OCI-LY1 (cell line): ENCODE results near the gene ADH6.

Experiments
- CTCF ChIP-seq: fragments of 200-600 bp; sonication (generic), shearing (Covaris generic); IDR thresholded peaks from 2 replicates; pipeline ENCODE4 v1.5.1; 2017; ENCODE audit warnings: mild to moderate bottlenecking, antibody characterized with exemption, low read length, moderate library complexity, mixed read lengths
- EZH2 ChIP-seq: fragments of 200-600 bp; sonication (generic), shearing (Covaris generic); IDR thresholded peaks from 2 replicates; pipeline ENCODE4 v1.8.0; 2017; ENCODE audit warnings: borderline replicate concordance, mixed run types, mild to moderate bottlenecking, antibody characterized with exemption, low read length, moderate library complexity, mixed read lengths

- no peak for TF ChIP-seq CTCF
- TF ChIP-seq EZH2, result no peak
Observed at GRCh38 chr4:99202536-99202935, 16.5 kb downstream of the ADH6 start.
